Upper lobe of right lung (tissue), 1 donor: ENCODE data around the gene GEMIN8. TPM values are rescaled to one million over a fixed set of nuclear protein-coding genes. Genes with fewer than 3 reads are reported as not detected.

ENCODE experiments used
- ATAC-seq: fragments of 200-7000 bp; cut with Tn5 transposase; one replicate; pipeline ENCODE4 v1.9.1; 2020; ENCODE audit warnings: mild to moderate bottlenecking, moderate library complexity
- DNase-seq: peaks from one replicate; pipeline ENCODE4 v3.0.0-alpha.2; 2020
- H3K27ac ChIP-seq: fragments of 200-600 bp; one replicate; pipeline ENCODE4 v1.8.0; 2022
- H3K27me3 ChIP-seq: fragments of 200-600 bp; one replicate; pipeline ENCODE4 v1.8.0; 2022; ENCODE audit warnings: mild to moderate bottlenecking
- H3K36me3 ChIP-seq: fragments of 200-600 bp; one replicate; pipeline ENCODE4 v1.8.0; 2022
- H3K4me1 ChIP-seq: fragments of 200-600 bp; one replicate; pipeline ENCODE4 v1.8.0; 2022
- H3K4me3 ChIP-seq: fragments of 200-600 bp; one replicate; pipeline ENCODE4 v1.8.0; 2022; ENCODE audit warnings: mild to moderate bottlenecking
- H3K9me3 ChIP-seq: fragments of 200-600 bp; one replicate; pipeline ENCODE4 v1.8.0; 2022
- intact Hi-C: fragments of 100-400 bp; cut with DNase I; formaldehyde crosslinking; loops from one replicate; pipeline ENCODE4 v1.11.0; 2022
- total RNA-seq: library from RNA; stranded (reverse); fragmentation: NEBNext Ultra II Directional; extraction: Animal tissue kit (Norgen Biotek cat#: 25700); gene quantifications from one replicate; pipeline ENCODE4 v1.2.1, GENCODE V29; 2021
- TF ChIP-seq, protein P1 (sequence below): fragments of 200-600 bp; IDR thresholded peaks from one replicate; pipeline ENCODE4 v1.8.0; 2022; ENCODE audit warnings: antibody characterized with exemption
- donor health status: DM: no; HTN: yes; CAD: no; lungs with severe emphysema.

Gene GEMIN8
- total RNA-seq, 1 donor from 2014 or later: 16.4 TPM

GRCh38 chrX:13990126-13990800 lies 39.4 kb downstream of the GEMIN8 start:
- Histone ChIP-seq H3K4me1 (no peaks in the 10 kb centered on the region), H3K4me3 (no peak overlapping the region), H3K9me3 (no peaks in the 10 kb centered on the region), H3K27ac (no peak overlapping the region), H3K27me3 (no peaks in the 10 kb centered on the region), H3K36me3 (no peaks in the 10 kb centered on the region)
- no peak for ATAC-seq
- DNase-seq: no peak
- TF ChIP-seq, protein P1, sequence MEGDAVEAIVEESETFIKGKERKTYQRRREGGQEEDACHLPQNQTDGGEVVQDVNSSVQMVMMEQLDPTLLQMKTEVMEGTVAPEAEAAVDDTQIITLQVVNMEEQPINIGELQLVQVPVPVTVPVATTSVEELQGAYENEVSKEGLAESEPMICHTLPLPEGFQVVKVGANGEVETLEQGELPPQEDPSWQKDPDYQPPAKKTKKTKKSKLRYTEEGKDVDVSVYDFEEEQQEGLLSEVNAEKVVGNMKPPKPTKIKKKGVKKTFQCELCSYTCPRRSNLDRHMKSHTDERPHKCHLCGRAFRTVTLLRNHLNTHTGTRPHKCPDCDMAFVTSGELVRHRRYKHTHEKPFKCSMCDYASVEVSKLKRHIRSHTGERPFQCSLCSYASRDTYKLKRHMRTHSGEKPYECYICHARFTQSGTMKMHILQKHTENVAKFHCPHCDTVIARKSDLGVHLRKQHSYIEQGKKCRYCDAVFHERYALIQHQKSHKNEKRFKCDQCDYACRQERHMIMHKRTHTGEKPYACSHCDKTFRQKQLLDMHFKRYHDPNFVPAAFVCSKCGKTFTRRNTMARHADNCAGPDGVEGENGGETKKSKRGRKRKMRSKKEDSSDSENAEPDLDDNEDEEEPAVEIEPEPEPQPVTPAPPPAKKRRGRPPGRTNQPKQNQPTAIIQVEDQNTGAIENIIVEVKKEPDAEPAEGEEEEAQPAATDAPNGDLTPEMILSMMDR: no peak
- intact Hi-C loops: no loop called here

GRCh38 chrX:13985697-13986435 lies 43.8 kb downstream of the GEMIN8 start:
- no peaks in the 10 kb centered on the region for H3K4me1 ChIP-seq
- no peak for ATAC-seq
- intact Hi-C loops: no loop called here
- no peaks in the 10 kb centered on the region for H3K9me3 ChIP-seq
- no peak overlapping the region for H3K4me3 ChIP-seq
- DNase-seq: no peak
- no peak overlapping the region for H3K27ac ChIP-seq
- no peaks in the 10 kb centered on the region for H3K27me3 ChIP-seq
- H3K36me3 ChIP-seq: no peaks in the 10 kb centered on the region
- TF ChIP-seq, protein P1: no peak

DNA sequence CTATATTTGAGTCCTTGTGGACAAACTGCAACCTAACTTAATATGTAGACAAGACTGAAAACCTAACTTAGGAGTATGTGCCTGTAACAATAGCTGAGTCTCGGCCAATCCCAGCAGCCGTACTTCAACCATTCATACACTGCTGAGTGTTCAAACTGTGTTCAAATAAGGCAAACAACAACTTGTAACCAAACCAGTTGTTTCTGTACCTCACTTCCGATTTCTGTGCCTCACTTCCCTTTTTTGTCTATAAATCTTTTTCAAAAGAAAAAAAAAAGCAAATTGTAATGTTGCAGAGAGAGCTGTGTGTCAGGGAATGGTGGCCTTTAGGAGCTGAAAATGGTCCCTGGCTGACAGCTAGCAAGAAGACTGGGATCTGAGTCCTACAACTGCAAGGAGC lies 46.0 kb downstream of the GEMIN8 start:
- TF ChIP-seq, protein P1: no peak
- Histone ChIP-seq H3K36me3 (no peaks in the 10 kb centered on the region), H3K27ac (no peak overlapping the region), H3K27me3 (no peaks in the 10 kb centered on the region), H3K9me3 (no peaks in the 10 kb centered on the region), H3K4me1 (no peaks in the 10 kb centered on the region), H3K4me3 (no peak overlapping the region)
- no peak for DNase-seq
- no peak for ATAC-seq
- intact Hi-C loops: no loop called here

DNA sequence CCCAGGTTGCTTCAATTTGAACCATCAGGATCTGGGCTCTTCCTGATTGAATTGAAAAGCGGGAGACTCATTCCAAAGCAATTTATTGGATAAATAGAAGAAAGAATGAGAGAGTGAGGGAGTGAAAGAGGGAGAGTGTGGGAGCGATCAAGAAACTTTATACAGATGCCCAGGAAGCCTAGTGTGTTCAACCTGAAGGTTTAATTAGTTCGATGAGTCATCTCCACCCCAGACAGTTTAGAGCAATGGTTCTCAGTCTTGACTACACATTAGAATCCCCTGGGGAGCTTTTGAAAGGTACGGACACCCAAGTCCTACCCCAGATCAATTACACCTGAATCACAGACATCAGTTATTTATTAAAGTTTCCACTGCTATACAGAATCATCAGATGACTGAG lies 61.5 kb downstream of the GEMIN8 start:
- no peaks in the 10 kb centered on the region for H3K9me3 ChIP-seq
- ATAC-seq (no peak), DNase-seq (no peak)
- H3K36me3 ChIP-seq: no peaks in the 10 kb centered on the region
- no peak overlapping the region for H3K4me3 ChIP-seq
- TF ChIP-seq, protein P1: no peak
- no peak overlapping the region for H3K27ac ChIP-seq
- H3K27me3 ChIP-seq: no peaks in the 10 kb centered on the region
- intact Hi-C loops: no loop called here
- H3K4me1 ChIP-seq: no peaks in the 10 kb centered on the region

- no peaks in the 10 kb centered on the region for H3K9me3 ChIP-seq
- no peak overlapping the region for H3K4me3 ChIP-seq
- H3K27ac ChIP-seq: no peak overlapping the region
- TF ChIP-seq, protein P1: no peak
- DNase-seq (no peak), ATAC-seq (no peak)
- H3K4me1 ChIP-seq: no peaks in the 10 kb centered on the region
- intact Hi-C loops: no loop called here
- H3K36me3 ChIP-seq: no peaks in the 10 kb centered on the region
- H3K27me3 ChIP-seq: no peaks in the 10 kb centered on the region
Observed at GRCh38 chrX:13967636-13968035, 62.1 kb downstream of the GEMIN8 start.
